Effector CD4-positive, alpha-beta T cell (primary cell): ENCODE results near the gene SPRR5.

Experiments
- DNase-seq: peaks from one replicate; pipeline ENCODE4 v3.0.0-alpha.2; 2020

SPRR5 gene

DNA sequence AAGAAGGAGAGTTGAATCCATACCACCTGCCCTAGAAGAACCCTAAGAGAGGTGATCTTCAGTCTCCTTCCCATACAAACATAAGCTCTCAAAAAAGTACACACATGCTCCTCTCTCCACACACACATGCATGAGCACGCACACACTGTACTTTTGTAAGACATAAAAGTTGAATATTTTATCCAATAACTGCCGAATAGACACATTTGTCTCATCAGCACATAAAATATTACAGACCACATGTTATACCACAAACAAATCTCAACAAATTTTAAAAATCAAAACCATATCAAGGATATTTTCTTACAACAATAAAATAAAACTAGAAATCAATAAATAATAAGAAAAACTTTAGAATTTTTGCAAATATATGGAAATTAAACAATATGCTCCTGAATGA is 39.6 kb downstream of the SPRR5 start:
- DNase-seq: no peak

DNA sequence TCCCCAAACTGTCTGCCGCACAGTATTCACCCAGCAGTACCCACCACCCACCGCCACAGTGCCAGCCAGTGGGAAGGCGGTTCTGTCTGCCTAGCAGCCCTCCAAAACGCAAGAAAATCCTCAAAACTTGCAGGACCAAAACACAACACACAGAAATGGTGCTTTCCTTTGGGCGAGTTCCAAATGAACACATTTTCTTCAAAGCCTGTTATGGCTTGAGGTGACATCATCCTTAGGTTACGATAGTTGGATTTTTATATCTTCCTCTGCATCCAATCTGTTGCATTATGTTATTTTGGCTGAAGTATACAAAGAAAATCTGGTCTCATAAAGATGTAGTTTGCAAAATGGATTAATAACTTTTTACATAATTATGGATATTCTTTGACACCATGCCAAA is 46.2 kb downstream of the SPRR5 start:
- DNase-seq: no peak

DNA sequence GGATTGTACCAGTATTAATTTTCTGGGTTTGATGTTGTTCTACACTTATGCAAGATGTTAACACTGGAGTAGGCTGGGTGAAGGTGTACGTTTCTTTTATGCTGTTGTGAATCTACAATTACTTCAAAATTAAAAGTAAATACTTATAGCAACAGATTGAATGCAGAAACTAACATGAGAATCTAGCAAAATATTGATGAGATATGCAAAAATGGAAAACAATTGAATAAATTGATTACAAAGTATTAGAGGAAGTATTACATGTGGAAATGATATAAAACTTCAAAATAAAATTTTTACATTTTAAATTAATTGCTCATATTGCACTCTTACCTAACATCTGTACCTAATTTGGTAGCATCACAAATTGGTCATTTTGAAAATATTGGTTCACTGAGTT is 48.8 kb downstream of the SPRR5 start:
- no peak for DNase-seq

DNA sequence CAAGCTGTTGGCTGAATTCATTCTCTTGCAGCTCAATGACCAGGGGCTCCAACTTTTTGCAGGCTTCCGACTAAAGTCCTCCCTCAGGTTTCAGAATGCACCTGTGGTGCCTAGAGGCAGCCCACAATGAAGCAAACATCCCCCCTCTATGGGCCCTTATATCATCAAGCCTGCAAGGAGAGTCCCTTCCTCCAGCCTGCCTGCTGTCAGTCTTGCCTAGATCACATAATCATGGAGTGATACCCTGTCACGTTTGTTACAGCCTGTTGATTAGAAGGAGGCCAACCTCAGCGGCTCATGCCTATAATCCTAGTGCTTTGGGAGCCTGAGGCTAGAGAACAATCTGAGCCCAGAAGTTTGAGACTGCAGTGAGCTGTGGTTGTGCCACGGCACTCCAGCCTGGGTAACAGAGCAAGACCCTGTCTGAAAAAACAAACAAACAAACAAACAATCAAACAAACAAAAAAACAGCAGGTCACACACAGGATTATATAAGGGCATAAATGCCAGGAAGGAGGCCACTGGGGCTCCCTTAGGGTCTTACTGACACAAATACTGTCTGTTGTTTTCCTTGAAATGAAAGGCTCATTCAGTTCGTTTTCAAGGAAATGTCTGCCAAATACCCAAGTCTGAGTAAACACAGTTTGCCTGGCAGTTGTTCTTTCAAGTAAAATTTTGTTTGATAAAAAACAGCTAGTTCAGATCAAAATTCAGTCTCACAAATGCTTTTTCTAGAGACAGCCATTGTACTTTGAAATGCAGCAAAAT is 49.8 kb downstream of the SPRR5 start:
- DNase-seq: no peak

DNA sequence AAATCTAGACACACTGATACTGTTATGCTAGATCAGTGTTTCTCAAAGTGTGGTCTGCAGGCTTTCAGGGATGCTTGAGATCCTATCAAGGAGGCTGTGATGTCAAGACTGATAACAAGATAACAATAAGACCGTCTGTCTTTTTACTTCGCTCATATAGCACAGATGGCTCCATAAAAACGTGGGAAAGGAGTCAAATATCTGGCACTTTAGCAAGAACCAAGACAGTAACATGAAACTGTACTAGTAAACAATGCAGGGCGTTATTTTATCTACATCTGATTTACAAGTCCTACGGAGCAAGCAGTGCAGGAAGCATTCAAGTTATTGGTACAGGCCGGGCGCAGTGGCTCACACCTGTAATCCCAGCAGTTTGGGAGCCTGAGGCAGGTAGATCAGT is 50.9 kb downstream of the SPRR5 start:
- DNase-seq: no peak

DNA sequence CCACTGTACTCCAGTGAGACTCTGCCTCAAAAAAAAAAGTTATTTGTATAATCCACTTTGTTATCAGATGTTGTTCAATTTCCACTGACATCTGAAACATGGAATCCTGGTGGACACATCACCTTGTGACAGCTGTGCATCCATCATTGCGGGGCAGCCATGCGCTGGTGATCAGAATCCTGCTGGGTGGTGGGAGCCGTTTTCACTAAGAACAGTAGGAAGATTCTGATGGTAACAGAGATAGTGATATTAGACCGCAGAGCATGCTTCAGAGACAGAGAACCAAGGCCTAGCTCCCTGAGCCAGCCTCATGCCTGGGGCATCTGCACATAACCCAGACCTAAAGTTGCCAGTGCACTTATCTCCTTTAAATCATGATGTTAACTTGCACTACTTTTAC is 51.5 kb downstream of the SPRR5 start:
- no peak for DNase-seq
